ENCODE results near the gene SMC4. TPM values are rescaled to one million over a fixed set of nuclear protein-coding genes. Genes with fewer than 3 reads are reported as not detected.
"Not testable (repeated sequence)": the region's sequence is repeated elsewhere in the genome, so short reads cannot be mapped to it uniquely, and the experiment has no call there.

SMC4 gene
- total RNA-seq, 2 experiments from 2014 or later: 130 to 141 TPM

- ChIA-PET CTCF (no interaction called here), POLR2A (interaction anchor here (0.5 to 0.6 kb wide), 2 partner anchors 22 to 671 kb away, joined by 3 read pairs; no protein-coding TSS in a partner anchor)
Observed at GRCh38 chr3:160435095-160435494, 35.6 kb downstream of the SMC4 start.

- CTCF ChIA-PET: no interaction called here
- POLR2A ChIA-PET: no interaction called here
Observed at GRCh38 chr3:160435747-160436146, 36.3 kb downstream of the SMC4 start.

GRCh38 chr3:160437083-160437455 is 37.6 kb downstream of the SMC4 start:
- ChIA-PET CTCF (no interaction called here), POLR2A (no interaction called here)

GRCh38 chr3:160440687-160441086 is 41.2 kb downstream of the SMC4 start:
- CTCF ChIA-PET: interaction anchor here (1.1 kb wide), 1 partner anchor 8 kb away, joined by 5 read pairs; no protein-coding TSS in a partner anchor

GRCh38 chr3:160444411-160444810 is 45.0 kb downstream of the SMC4 start:
- ChIA-PET CTCF (no interaction called here), POLR2A (interaction anchor here (1.0 kb wide), 1 partner anchor 17 kb away, joined by 3 read pairs; no protein-coding TSS in a partner anchor)

More at GRCh38 chr3:160440687-160441086, 41.2 kb downstream of the SMC4 start:
- POLR2A ChIA-PET: no interaction called here

- POLR2A ChIA-PET: interaction anchor here (0.7 kb wide), 1 partner anchor 28 kb away, joined by 7 read pairs; no protein-coding TSS in a partner anchor
Observed at GRCh38 chr3:160445854-160446253, 46.4 kb downstream of the SMC4 start.

GRCh38 chr3:160446522-160447056 is 47.1 kb downstream of the SMC4 start:
- POLR2A ChIA-PET: no interaction called here
- CTCF ChIA-PET: no interaction called here

More at GRCh38 chr3:160445854-160446253, 46.4 kb downstream of the SMC4 start:
- CTCF ChIA-PET: no interaction called here

- ChIA-PET POLR2A (interaction anchor here (0.6 kb wide), 1 partner anchor 15 kb away, joined by 3 read pairs; no protein-coding TSS in a partner anchor), CTCF (interaction anchor here (1.8 kb wide), 1 partner anchor 7 kb away, joined by 5 read pairs; no protein-coding TSS in a partner anchor)
Observed at GRCh38 chr3:160447544-160447943, 48.1 kb downstream of the SMC4 start.

GRCh38 chr3:160448845-160449635 is 49.6 kb downstream of the SMC4 start:
- CTCF ChIA-PET: interaction anchor here (1.3 to 1.8 kb wide), 2 partner anchors 9 to 33 kb away, joined by 3 to 5 read pairs; no protein-coding TSS in a partner anchor

GRCh38 chr3:160449636-160450598 is 50.5 kb downstream of the SMC4 start, which contains the start of gene TRIM59:
Gene TRIM59, minus strand, starts transcription at chr3:160449786. Its CDS starts 10,603 bp downstream, at chr3:160439183.
- POLR2A ChIA-PET: interaction anchor here (0.6 to 1.4 kb wide), 7 partner anchors 10 to 304 kb away, joined by 3 to 9 read pairs (median 3); partner anchors contain the start of genes IFT80 and KPNA4
- CTCF ChIA-PET: interaction anchor here (0.6 to 1.8 kb wide), 4 partner anchors 10 to 50 kb away, joined by 3 to 5 read pairs (median 4); no protein-coding TSS in a partner anchor

More at GRCh38 chr3:160448845-160449635, 49.6 kb downstream of the SMC4 start:
- POLR2A ChIA-PET: interaction anchor here (0.6 to 1.4 kb wide), 8 partner anchors 42 to 305 kb away, joined by 3 to 9 read pairs (median 3); partner anchors contain the start of genes IFT80 and KPNA4

GRCh38 chr3:160450846-160451245 is 51.4 kb downstream of the SMC4 start:
- ChIA-PET POLR2A (interaction anchor here (1.0 kb wide), 1 partner anchor 11 kb away, joined by 3 read pairs; no protein-coding TSS in a partner anchor), CTCF (interaction anchor here (0.6 to 1.1 kb wide), 2 partner anchors 35 to 49 kb away, joined by 3 to 4 read pairs; no protein-coding TSS in a partner anchor)

GRCh38 chr3:160451602-160452001 is 52.2 kb downstream of the SMC4 start:
- ChIA-PET CTCF (no interaction called here), POLR2A (no interaction called here)

- POLR2A ChIA-PET, CTCF ChIA-PET: not testable (repeated sequence)
Observed at GRCh38 chr3:160452251-160452650, 52.8 kb downstream of the SMC4 start.

- ChIA-PET POLR2A (no interaction called here), CTCF (no interaction called here)
Observed at GRCh38 chr3:160454995-160455394, 55.5 kb downstream of the SMC4 start.

- ChIA-PET POLR2A (no interaction called here), CTCF (no interaction called here)
Observed at GRCh38 chr3:160455846-160456245, 56.4 kb downstream of the SMC4 start.

GRCh38 chr3:160458151-160458550 is 58.7 kb downstream of the SMC4 start:
- ChIA-PET POLR2A (interaction anchor here (0.6 kb wide), 1 partner anchor 588 kb away, joined by 3 read pairs; no protein-coding TSS in a partner anchor), CTCF (no interaction called here)

- ChIA-PET POLR2A (interaction anchor here (0.5 kb wide), 1 partner anchor 405 kb away, joined by 4 read pairs; no protein-coding TSS in a partner anchor), CTCF (interaction anchor here (0.6 kb wide), 1 partner anchor 428 kb away, joined by 4 read pairs; no protein-coding TSS in a partner anchor)
Observed at GRCh38 chr3:160459450-160459970, 60.1 kb downstream of the SMC4 start.

- CTCF ChIA-PET: interaction anchor here (0.6 kb wide), 1 partner anchor 428 kb away, joined by 4 read pairs; no protein-coding TSS in a partner anchor
- POLR2A ChIA-PET: no interaction called here
Observed at GRCh38 chr3:160460033-160460432, 60.6 kb downstream of the SMC4 start.

GRCh38 chr3:160464321-160464720 is 64.9 kb downstream of the SMC4 start:
- POLR2A ChIA-PET: no interaction called here
- CTCF ChIA-PET: no interaction called here
